Activated naive CD4-positive, alpha-beta T cell treated with anti-CD3 and anti-CD28 coated beads, Interleukin-2, amount 10 ng/mL, durations not matched to agents 7 days and 5 days (primary cell): ENCODE measurements around the gene TNPO3.
A peak's percentile ranks its signal among the peaks of the same experiment; 100 is the strongest.

Experiments used
- CTCF ChIA-PET: fragments of 350-600 bp; sonication (Branson Sonifier 250); formaldehyde crosslinking; loops from one replicate; lab custom pipeline; 2021; ENCODE audit warnings: antibody characterized with exemption; lab: Charles Lee
- DNase-seq: peaks from one replicate; pipeline ENCODE4 v3.0.0-alpha.2; 2020
- H3K27ac Mint-ChIP-seq: one replicate; pipeline ENCODE4 v1.8.0; 2021; ENCODE audit warnings: mild to moderate bottlenecking, moderate library complexity, mixed read lengths
- H3K27me3 Mint-ChIP-seq: one replicate; pipeline ENCODE4 v1.8.0; 2021; ENCODE audit warnings: mild to moderate bottlenecking, mixed read lengths
- H3K36me3 Mint-ChIP-seq: one replicate; pipeline ENCODE4 v1.8.0; 2021; ENCODE audit warnings: mixed read lengths
- H3K4me1 Mint-ChIP-seq: one replicate; pipeline ENCODE4 v1.8.0; 2021; ENCODE audit warnings: mixed read lengths
- H3K4me3 Mint-ChIP-seq: one replicate; pipeline ENCODE4 v1.8.0; 2021; ENCODE audit warnings: mild to moderate bottlenecking, moderate library complexity, mixed read lengths
- H3K9me3 Mint-ChIP-seq: one replicate; pipeline ENCODE4 v1.8.0; 2021; ENCODE audit warnings: mixed read lengths

TNPO3 gene

DNA sequence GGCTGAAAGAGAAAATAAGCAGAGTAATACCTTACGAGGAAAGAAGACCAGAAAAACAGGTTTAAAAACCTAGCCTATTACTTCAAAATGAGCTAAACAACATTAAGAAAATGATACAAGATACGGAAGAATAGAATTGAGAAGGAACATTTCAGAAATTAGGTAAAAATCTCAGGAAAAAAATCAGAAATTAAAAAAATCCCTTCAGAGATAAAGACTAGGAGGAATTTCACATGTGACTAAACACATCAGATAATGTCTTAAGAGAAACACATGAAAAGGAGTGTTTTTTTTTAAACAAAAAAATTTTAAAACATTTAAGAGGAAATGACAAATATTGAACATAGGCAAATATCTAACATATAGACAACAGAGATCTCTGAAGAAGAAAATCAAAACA is 33.3 kb downstream of the TNPO3 start:
- Mint-ChIP-seq H3K27me3 (no peaks in the 10 kb centered on the region), H3K9me3 (no peaks in the 10 kb centered on the region), H3K36me3 (peaks cover 10% of the 10 kb centered on the region), H3K4me3 (no peak overlapping the region), H3K27ac (no peak overlapping the region), H3K4me1 (no peaks in the 10 kb centered on the region)
- no peak for DNase-seq
- CTCF ChIA-PET, result no interaction called here

DNA sequence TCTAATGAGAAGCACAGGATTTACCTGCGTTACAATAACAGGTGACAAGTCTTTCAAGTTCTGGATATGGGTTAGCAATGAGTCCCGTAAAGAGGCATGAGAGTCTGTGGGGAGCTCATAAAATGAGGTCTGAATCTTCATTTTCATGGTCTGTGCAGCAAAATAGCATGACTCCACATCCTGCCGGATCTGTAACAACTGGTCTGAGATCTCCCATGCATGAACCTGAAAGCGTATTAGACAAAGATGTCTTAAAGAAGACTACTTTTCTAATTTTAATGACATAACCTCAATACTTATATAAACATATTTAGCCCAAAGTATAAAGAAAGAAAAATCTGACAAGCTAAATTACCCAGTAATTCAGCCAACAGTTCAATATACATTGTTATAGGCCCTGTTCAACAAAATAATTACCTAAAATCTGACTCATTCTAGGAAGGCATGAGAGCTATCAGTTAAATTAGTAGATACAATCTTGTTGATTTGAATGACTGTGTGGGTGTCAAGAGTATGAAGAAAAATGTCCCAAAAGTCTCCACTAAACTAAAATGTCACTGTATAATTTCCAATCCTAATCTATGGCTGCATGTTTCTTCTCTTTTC is 36.9 kb downstream of the TNPO3 start:
- peak overlapping the region; percentile 19 for H3K27ac Mint-ChIP-seq
- H3K4me3 Mint-ChIP-seq, result no peak overlapping the region

DNA sequence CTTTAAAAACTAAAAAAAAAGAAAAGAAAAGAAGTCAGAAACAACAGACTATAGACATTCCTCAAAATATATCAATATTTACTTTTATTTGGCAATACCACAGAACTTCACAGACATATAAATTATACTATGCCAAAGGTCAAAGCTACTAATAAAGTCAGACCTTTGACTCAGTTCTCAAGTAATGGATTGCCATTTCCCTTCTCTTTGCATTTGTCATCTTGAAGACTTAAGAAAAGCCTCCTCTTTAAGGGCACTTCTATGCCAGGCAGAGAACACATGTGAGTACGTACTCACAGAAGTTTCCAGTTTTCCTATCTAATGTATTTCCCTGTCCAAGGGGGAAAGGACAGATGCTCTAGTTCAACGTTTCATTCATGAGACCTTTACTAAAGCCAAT is 37.6 kb downstream of the TNPO3 start:
- H3K36me3 Mint-ChIP-seq, result peaks cover 29% of the 10 kb centered on the region
- CTCF ChIA-PET, result no interaction called here
- no peak for DNase-seq
- H3K4me1 Mint-ChIP-seq, result no peaks in the 10 kb centered on the region
- no peaks in the 10 kb centered on the region for H3K9me3 Mint-ChIP-seq
- H3K27ac Mint-ChIP-seq, result no peak overlapping the region
- H3K4me3 Mint-ChIP-seq, result no peak overlapping the region
- H3K27me3 Mint-ChIP-seq, result no peaks in the 10 kb centered on the region

More for the DNA sequence above, 36.9 kb downstream of the TNPO3 start:
- Mint-ChIP-seq H3K36me3 (peaks cover 25% of the 10 kb centered on the region), H3K9me3 (no peaks in the 10 kb centered on the region), H3K4me1 (no peaks in the 10 kb centered on the region), H3K27me3 (no peaks in the 10 kb centered on the region)
- CTCF ChIA-PET, result no interaction called here
- DNase-seq, result no peak

DNA sequence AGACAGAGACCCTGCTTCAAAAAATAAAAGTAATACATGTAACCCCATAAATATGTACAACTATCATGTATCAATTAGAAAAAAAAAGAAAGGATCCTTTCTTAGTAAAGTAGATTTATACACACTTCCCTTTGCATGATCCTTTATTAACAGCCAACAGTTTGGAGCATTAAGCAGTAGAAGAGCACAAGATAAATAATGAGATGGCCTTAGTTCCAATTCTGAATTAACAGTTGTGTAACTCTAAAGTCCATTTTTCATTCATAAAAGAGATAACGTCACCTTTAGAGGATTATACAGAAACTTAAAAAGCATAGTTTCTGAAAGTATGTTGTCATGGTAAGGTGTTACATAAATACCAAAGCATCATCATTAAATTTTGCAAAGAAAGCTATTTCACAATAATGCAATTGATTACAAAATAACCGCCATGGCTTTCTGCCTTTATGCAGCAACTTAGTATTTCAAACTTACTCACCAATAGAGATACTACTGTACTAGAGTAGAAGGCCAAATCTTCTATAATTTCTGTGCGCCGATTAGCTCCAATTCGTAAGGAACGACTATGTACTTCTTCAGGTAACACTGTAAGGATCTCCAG is 40.3 kb downstream of the TNPO3 start:
- no peaks in the 10 kb centered on the region for H3K27me3 Mint-ChIP-seq
- peaks cover 31% of the 10 kb centered on the region for H3K36me3 Mint-ChIP-seq
- H3K4me1 Mint-ChIP-seq, result peaks cover 3% of the 10 kb centered on the region
- H3K4me3 Mint-ChIP-seq, result no peak overlapping the region
- no peak for DNase-seq
- no peaks in the 10 kb centered on the region for H3K9me3 Mint-ChIP-seq
- H3K27ac Mint-ChIP-seq, result no peak overlapping the region
- CTCF ChIA-PET, result no interaction called here

DNA sequence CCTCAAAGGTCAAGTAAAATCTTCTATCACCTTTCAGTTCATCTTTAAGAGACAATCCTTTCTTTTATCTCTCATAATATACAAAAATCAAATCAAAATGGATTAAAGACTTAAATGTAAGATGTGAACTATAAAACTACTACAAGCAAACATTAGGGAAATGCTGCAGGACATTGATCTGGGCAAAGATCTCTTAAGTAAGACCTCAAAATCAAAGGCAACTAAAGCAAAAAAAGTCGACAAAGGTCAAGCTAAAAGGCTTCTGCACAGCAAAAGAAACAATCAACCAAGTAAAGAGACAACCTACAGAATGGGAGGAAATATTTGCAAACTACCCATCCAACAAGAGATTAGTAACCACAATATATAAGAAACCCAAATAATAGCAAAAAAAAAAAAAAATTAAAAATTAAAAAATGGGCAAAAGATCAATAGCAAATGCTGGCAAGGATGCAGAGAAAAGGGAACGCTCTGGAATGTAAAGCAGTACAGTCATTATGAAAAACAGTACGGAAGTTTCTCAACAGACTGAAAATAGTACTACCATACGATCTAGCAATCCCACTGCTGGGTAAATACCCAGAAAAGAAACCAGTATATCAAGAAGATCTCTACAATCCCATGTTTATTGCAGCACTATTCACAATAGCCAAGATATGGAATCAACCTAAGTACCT is 41.7 kb downstream of the TNPO3 start:
- Mint-ChIP-seq H3K27ac (no peak overlapping the region), H3K27me3 (no peaks in the 10 kb centered on the region), H3K36me3 (peaks cover 37% of the 10 kb centered on the region), H3K9me3 (no peaks in the 10 kb centered on the region), H3K4me3 (no peak overlapping the region), H3K4me1 (peaks cover 14% of the 10 kb centered on the region)
- no peak for DNase-seq
- CTCF ChIA-PET, result no interaction called here

DNA sequence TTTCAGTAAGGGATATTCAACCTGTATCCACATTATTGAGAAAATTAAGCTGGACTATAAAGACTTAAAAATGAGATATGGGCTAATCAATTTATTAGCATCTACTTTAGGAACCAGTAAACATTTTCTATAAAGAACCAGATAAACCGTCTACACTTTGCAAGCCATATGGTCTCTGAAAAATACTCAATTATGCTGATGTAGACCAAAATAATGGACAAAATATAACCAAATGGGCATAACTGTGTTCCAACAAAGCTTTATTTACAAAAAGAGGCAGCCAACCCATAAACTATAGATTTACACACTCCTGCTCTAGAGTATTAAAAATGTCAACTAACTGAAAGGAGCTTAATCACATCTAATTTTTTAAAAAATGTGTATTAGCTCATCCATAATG is 42.3 kb downstream of the TNPO3 start:
- CTCF ChIA-PET, result no interaction called here
- Mint-ChIP-seq H3K27ac (no peak overlapping the region), H3K4me1 (peaks cover 14% of the 10 kb centered on the region), H3K4me3 (no peak overlapping the region), H3K27me3 (no peaks in the 10 kb centered on the region), H3K9me3 (no peaks in the 10 kb centered on the region), H3K36me3 (peaks cover 37% of the 10 kb centered on the region)
- no peak for DNase-seq

DNA sequence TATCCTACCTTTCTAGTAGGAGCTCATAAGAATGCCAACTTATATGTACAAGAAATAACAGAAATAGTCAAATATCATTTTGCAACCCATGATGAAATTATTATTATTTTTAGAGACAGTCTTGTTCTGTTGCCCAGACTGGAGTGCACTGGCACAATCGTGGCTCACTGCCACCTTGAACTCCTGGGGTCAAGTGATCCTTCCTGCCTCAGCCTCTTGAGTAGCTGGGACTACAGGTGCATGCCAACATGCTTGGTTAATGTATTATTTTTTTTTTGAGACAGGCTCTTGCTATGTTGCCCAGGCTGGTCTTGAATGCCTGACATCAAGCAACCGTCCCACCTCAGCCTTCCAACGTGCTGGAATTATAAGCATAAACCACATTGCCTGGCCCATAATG is 44.8 kb downstream of the TNPO3 start:
- peaks cover 18% of the 10 kb centered on the region for H3K4me1 Mint-ChIP-seq
- H3K9me3 Mint-ChIP-seq, result no peaks in the 10 kb centered on the region
- H3K27me3 Mint-ChIP-seq, result no peaks in the 10 kb centered on the region
- CTCF ChIA-PET, result interaction anchor here (1.1 to 1.8 kb wide), 3 partner anchors 44 to 81 kb away, joined by 3 to 6 read pairs (median 3); partner anchors contain the start of gene TNPO3
- DNase-seq, result no peak
- peaks cover 44% of the 10 kb centered on the region for H3K36me3 Mint-ChIP-seq
- H3K27ac Mint-ChIP-seq, result no peak overlapping the region
- H3K4me3 Mint-ChIP-seq, result no peak overlapping the region

DNA sequence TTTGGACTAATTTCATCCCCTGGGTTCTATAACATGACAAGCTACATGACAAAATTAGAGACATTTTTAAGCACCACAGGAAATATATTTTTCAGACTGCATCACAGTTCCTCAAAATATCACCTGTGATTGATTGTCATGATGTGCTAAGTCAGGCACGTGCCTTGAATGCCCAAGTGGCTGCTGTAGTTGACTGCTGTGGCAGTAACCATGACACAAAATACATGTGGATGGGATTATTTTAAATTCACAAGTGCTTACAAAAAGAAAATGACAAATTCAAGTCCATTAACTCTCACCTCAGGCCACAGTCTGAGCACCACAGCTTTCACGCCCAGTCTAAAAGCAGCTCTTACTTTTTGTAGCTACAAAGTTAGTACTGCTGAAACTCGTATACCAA is 45.5 kb downstream of the TNPO3 start:
- H3K4me1 Mint-ChIP-seq, result peaks cover 18% of the 10 kb centered on the region
- no peak for DNase-seq
- H3K9me3 Mint-ChIP-seq, result no peaks in the 10 kb centered on the region
- H3K27me3 Mint-ChIP-seq, result no peaks in the 10 kb centered on the region
- CTCF ChIA-PET, result interaction anchor here (1.1 to 1.8 kb wide), 3 partner anchors 45 to 82 kb away, joined by 3 to 6 read pairs (median 3); partner anchors contain the start of gene TNPO3
- H3K36me3 Mint-ChIP-seq, result peaks cover 39% of the 10 kb centered on the region
- no peak overlapping the region for H3K4me3 Mint-ChIP-seq
- no peak overlapping the region for H3K27ac Mint-ChIP-seq

DNA sequence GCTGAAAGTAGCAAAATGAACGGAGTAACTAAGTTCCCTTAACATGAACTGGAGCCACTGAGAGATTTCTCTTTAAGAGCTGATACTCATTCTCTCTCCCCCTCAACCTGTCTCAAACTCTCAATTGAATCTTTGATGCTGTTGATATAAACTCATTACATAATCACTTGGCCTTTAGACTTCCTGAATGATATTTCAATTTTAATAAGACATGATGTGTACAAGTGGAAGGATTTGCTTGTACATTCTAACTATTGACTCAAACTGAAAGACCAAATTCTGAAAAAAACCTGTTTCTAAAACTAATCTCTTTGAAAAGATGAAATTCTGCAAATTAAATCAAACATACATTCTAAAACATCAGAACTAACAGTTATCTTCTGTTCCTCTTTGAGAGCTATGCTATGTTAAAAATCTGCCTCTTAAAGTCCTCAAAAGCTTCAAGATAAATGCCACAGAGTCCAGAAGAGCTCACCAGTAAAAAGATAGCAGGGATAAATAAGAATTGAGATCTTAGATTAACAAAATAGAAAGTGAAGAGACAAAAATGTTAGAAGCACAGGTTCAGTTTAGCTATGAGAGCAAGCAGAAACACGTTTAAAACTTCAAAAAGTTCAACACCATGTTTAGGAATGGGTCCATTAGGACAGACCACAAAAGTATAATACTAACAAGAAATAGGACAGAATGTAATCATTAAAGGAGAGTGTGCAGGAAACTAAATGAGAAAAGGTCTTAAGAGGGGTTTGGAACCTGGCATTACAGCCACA is 46.1 kb downstream of the TNPO3 start:
- Mint-ChIP-seq H3K27me3 (no peaks in the 10 kb centered on the region), H3K27ac (no peak overlapping the region), H3K4me3 (no peak overlapping the region), H3K36me3 (peaks cover 36% of the 10 kb centered on the region), H3K4me1 (peaks cover 18% of the 10 kb centered on the region), H3K9me3 (no peaks in the 10 kb centered on the region)
- DNase-seq, result no peak
- CTCF ChIA-PET, result interaction anchor here (1.2 to 1.8 kb wide), 2 partner anchors 81 to 83 kb away, joined by 3 to 6 read pairs; no protein-coding TSS in a partner anchor

DNA sequence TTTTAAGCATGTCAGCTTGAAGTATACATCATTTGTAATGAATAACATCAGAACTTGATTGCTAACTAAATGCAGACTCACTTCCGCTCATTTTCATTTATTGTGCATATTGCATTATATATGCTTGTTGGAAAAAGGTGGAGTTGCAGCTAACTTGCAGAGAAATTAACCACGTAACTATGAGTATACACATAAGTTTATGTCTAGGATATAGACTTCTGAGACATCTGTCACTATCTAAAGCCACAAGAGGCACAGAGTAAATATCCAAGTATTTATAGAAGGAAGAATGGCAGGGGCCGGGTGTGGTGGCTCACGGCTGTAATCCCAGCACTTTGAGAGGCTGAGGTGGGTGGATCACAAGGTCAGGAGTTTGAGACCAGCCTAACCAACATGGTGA is 47.3 kb downstream of the TNPO3 start:
- CTCF ChIA-PET, result interaction anchor here (2.1 kb wide), 1 partner anchor 84 kb away, joined by 7 read pairs; no protein-coding TSS in a partner anchor
- Mint-ChIP-seq H3K36me3 (peaks cover 30% of the 10 kb centered on the region), H3K4me1 (peaks cover 18% of the 10 kb centered on the region), H3K9me3 (no peaks in the 10 kb centered on the region), H3K4me3 (no peak overlapping the region), H3K27me3 (no peaks in the 10 kb centered on the region), H3K27ac (no peak overlapping the region)
- DNase-seq, result no peak

DNA sequence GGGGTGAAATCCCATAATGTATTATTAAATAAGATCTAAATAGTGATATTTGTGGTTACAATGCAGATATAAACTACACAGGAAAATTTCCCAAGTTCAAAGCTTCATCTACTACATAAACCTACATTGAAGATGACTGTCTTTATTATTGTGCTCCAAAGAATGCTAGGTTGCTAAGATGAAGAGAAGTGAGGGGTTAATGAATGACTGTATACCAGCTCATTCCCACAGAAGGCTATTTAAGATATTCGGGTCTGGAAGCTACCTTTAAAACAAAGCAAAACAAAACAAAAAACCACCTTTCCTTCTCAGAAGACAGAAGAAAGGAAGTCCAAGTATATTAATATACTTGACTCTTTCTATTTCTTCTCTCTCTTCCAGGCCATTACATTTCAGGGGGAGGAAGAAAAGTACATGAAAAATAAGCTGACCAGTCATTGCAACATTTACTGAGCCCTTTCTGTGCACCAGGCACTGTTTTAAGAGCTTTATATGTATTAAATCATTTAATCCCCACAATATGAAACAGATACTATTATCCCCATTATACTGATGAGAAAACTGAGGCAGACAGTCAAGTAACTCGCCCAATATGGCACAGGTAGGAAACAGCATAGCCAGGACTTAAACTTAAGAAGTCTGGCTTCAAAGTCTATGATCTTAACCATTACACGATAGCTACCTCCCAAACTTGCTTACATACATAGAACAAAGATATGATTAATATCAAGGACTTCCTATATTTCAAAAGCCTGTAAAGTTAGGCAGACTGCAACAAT is 48.1 kb downstream of the TNPO3 start:
- Mint-ChIP-seq H3K9me3 (no peaks in the 10 kb centered on the region), H3K27me3 (no peaks in the 10 kb centered on the region), H3K4me3 (no peak overlapping the region), H3K27ac (no peak overlapping the region), H3K36me3 (peaks cover 37% of the 10 kb centered on the region), H3K4me1 (peaks cover 18% of the 10 kb centered on the region)
- DNase-seq, result no peak
- CTCF ChIA-PET, result interaction anchor here (2.1 kb wide), 1 partner anchor 85 kb away, joined by 7 read pairs; no protein-coding TSS in a partner anchor

DNA sequence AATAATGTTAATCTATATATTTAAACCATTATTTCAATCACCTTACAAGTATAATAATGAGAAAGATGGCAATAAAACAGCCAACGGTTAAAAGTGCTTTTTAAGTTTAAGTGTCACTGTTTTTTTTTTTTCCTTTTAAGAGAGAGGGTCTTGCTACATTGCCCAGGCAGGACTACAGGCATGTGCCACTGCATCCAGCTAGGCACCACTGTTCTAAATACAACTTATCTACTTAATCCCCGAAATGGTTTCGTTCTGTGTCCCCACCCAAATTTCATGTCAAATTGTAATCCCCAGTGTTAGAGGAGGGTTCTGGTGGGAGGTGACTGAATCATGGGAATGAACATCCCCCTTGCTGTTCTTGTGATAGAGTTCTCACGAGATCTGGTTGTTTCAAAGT is 49.7 kb downstream of the TNPO3 start:
- Mint-ChIP-seq H3K27ac (no peak overlapping the region), H3K4me3 (no peak overlapping the region), H3K4me1 (peaks cover 18% of the 10 kb centered on the region), H3K27me3 (no peaks in the 10 kb centered on the region), H3K9me3 (no peaks in the 10 kb centered on the region), H3K36me3 (peaks cover 45% of the 10 kb centered on the region)
- DNase-seq, result no peak
- CTCF ChIA-PET, result interaction anchor here (0.7 kb wide), 1 partner anchor 13 kb away, joined by 3 read pairs; no protein-coding TSS in a partner anchor

DNA sequence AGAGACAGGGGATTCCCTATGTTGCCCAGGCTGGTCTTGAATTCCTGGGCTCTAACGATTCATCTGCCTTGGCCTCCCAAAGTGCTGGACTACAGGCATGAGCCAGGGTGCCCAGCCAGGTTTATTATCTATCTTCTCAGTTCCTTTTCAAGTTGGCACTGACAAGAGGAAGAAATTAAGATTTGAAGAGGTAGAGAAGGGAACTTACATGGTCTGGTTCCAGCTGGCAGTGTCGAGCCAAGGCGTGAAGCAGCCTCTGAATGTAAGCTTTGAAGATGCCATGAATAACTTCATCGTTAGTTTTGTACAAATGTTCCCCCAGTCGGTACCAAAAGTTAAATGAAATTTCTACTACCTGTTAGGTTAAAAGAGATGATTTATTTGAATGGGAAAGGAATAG is 57.7 kb downstream of the TNPO3 start:
- no peak for DNase-seq
- CTCF ChIA-PET, result no interaction called here
- H3K4me1 Mint-ChIP-seq, result no peaks in the 10 kb centered on the region
- H3K9me3 Mint-ChIP-seq, result no peaks in the 10 kb centered on the region
- no peak overlapping the region for H3K4me3 Mint-ChIP-seq
- H3K27me3 Mint-ChIP-seq, result no peaks in the 10 kb centered on the region
- H3K36me3 Mint-ChIP-seq, result peaks cover 38% of the 10 kb centered on the region
- no peak overlapping the region for H3K27ac Mint-ChIP-seq
